DOHH2 (cell line): ENCODE measurements around the gene ADO.
A peak's percentile ranks its signal among the peaks of the same experiment; 100 is the strongest.
"Not testable (repeated sequence)": the region's sequence is repeated elsewhere in the genome, so short reads cannot be mapped to it uniquely, and the experiment has no call there.

Source experiments
- H3F3A ChIP-seq: fragments of 200-600 bp; sonication (generic), shearing (Covaris generic); 2 replicates; pipeline ENCODE4 v1.6.0; 2016; ENCODE audit warnings: antibody characterized with exemption, mild to moderate bottlenecking; ENCODE audit not compliant: control insufficient read depth, insufficient read depth
- H3K27ac ChIP-seq: fragments of 200-600 bp; sonication (generic); 2 replicates; pipeline ENCODE4 v1.5.1; 2014; ENCODE audit warnings: low read depth, mild to moderate bottlenecking, low read length, moderate library complexity
- H3K27me3 ChIP-seq: fragments of 200-600 bp; sonication (generic); 2 replicates; pipeline ENCODE4 v1.6.1; 2014; ENCODE audit warnings: mild to moderate bottlenecking, low read length, mixed read lengths; ENCODE audit not compliant: control insufficient read depth
- H3K36me3 ChIP-seq: fragments of 200-600 bp; sonication (generic); 2 replicates; pipeline ENCODE4 v1.6.1; 2014; ENCODE audit warnings: mild to moderate bottlenecking, low read length, moderate library complexity, mixed read lengths; ENCODE audit not compliant: control insufficient read depth
- H3K4me1 ChIP-seq: fragments of 200-600 bp; sonication (generic); 2 replicates; pipeline ENCODE4 v1.6.1; 2014; ENCODE audit warnings: mild to moderate bottlenecking, low read length, mixed read lengths; ENCODE audit not compliant: control insufficient read depth
- H3K4me2 ChIP-seq: fragments of 200-600 bp; sonication (generic); 2 replicates; pipeline ENCODE4 v1.6.0; 2014; ENCODE audit warnings: mild to moderate bottlenecking, low read length, moderate library complexity
- H3K4me3 ChIP-seq: fragments of 200-600 bp; sonication (generic); 2 replicates; pipeline ENCODE4 v1.5.1; 2014; ENCODE audit warnings: mild to moderate bottlenecking, low read length, mixed read lengths
- H3K79me2 ChIP-seq: fragments of 200-600 bp; sonication (generic); 2 replicates; pipeline ENCODE4 v1.6.1; 2014; ENCODE audit warnings: mild to moderate bottlenecking, low read length, mixed read lengths; ENCODE audit not compliant: control insufficient read depth
- H3K9me2 ChIP-seq: fragments of 200-600 bp; sonication (generic); replicated peaks from 2 replicates; pipeline ENCODE4 v1.6.1; 2014; ENCODE audit warnings: mild to moderate bottlenecking, low read length, mixed read lengths; ENCODE audit not compliant: control insufficient read depth
- H3K9me3 ChIP-seq: fragments of 200-600 bp; sonication (generic); 2 replicates; pipeline ENCODE4 v1.6.1; 2014; ENCODE audit warnings: antibody characterized with exemption, low read length, mixed read lengths; ENCODE audit not compliant: control insufficient read depth, insufficient read depth
- H4K20me1 ChIP-seq: fragments of 200-600 bp; sonication (generic); 2 replicates; pipeline ENCODE4 v1.6.0; 2014; ENCODE audit warnings: low read depth, mild to moderate bottlenecking, antibody characterized with exemption, low read length, moderate library complexity; ENCODE audit not compliant: control insufficient read depth, insufficient read depth
- CTCF ChIP-seq: fragments of 200-600 bp; sonication (generic); IDR thresholded peaks from one replicate; pipeline ENCODE4 v1.5.1; 2014; ENCODE audit warnings: antibody characterized with exemption, mild to moderate bottlenecking, low read depth, low read length; ENCODE audit not compliant: poor library complexity, severe bottlenecking
- EZH2phosphoT487 ChIP-seq: fragments of 200-600 bp; sonication (generic); IDR thresholded peaks from 2 replicates; pipeline ENCODE4 v1.6.1; 2017; ENCODE audit warnings: borderline replicate concordance, mild to moderate bottlenecking, antibody characterized with exemption, low read length, moderate library complexity, mixed read lengths

The ADO gene

GRCh38 chr10:62779487-62780248, 24.9 kb upstream of the ADO start:
- no peaks in the 10 kb centered on the region for H3F3A ChIP-seq
- H3K9me3 ChIP-seq, result no peaks in the 10 kb centered on the region
- peaks cover 46% of the 10 kb centered on the region for H3K4me1 ChIP-seq
- H3K9me2 ChIP-seq, result no peaks in the 10 kb centered on the region
- no peaks in the 10 kb centered on the region for H3K79me2 ChIP-seq
- H3K4me3 ChIP-seq, result peak overlapping the region; percentile 38
- peak overlapping the region; percentile 48; the same call in 1 of the 2 replicates for H3K27ac ChIP-seq
- peaks cover 7% of the 10 kb centered on the region for H3K27me3 ChIP-seq
- no peaks in the 10 kb centered on the region for H3K36me3 ChIP-seq
- H3K4me2 ChIP-seq, result peak overlapping the region; percentile 56
- no peak for TF ChIP-seq CTCF
- TF ChIP-seq EZH2phosphoT487, result no peak
- H4K20me1 ChIP-seq, result no peaks in the 10 kb centered on the region

GRCh38 chr10:62784537-62784936, 20.0 kb upstream of the ADO start:
- H3K4me2 ChIP-seq, H4K20me1 ChIP-seq, H3K4me1 ChIP-seq, H3K79me2 ChIP-seq, H3K36me3 ChIP-seq, H3K27me3 ChIP-seq, H3K4me3 ChIP-seq, H3F3A ChIP-seq, H3K9me2 ChIP-seq, H3K27ac ChIP-seq, H3K9me3 ChIP-seq: not testable (repeated sequence)

GRCh38 chr10:62788285-62788684, 16.2 kb upstream of the ADO start:
- not testable (repeated sequence) for H3K9me2 ChIP-seq, H3K4me2 ChIP-seq, H4K20me1 ChIP-seq, H3K4me1 ChIP-seq, H3K27me3 ChIP-seq, H3F3A ChIP-seq, H3K36me3 ChIP-seq, H3K79me2 ChIP-seq, H3K27ac ChIP-seq, H3K9me3 ChIP-seq, H3K4me3 ChIP-seq

GRCh38 chr10:62788861-62789467, 15.6 kb upstream of the ADO start:
- Histone ChIP-seq H3K4me2 (no peak overlapping the region), H3K27ac (no peak overlapping the region), H3K4me3 (no peak overlapping the region), H3K9me2 (no peaks in the 10 kb centered on the region), H3K79me2 (no peaks in the 10 kb centered on the region), H4K20me1 (no peaks in the 10 kb centered on the region), H3F3A (no peaks in the 10 kb centered on the region), H3K27me3 (no peaks in the 10 kb centered on the region), H3K36me3 (no peaks in the 10 kb centered on the region), H3K9me3 (no peaks in the 10 kb centered on the region), H3K4me1 (no peaks in the 10 kb centered on the region)
- no peak for TF ChIP-seq CTCF
- no peak for TF ChIP-seq EZH2phosphoT487
